Measurements from ENCODE around the gene CTBP2. TPM values are rescaled to one million over a fixed set of nuclear protein-coding genes. Genes with fewer than 3 reads are reported as not detected.

CTBP2 gene
- total RNA-seq, 1 experiment from 2014 or later: 125 TPM

- intact Hi-C loops (cut with micrococcal nuclease; ENCODE audit: unreplicated experiment) (no loop called here), in situ Hi-C loops (cut with HindIII; ENCODE audit: low pct_unique_long_range_greater_than_20kb, low sequenced_read_pairs) (no loop called here)
- H3K36me3 ChIP-seq (ENCODE audit: control insufficient read depth, insufficient read depth, low read length): 0 out of 2 replicates have a peak, but pooled peaks cover 4% of the 10 kb centered on the region
- BruUV-seq (replicated peaks): no TSS peak
- no peak for ATAC-seq
- no peaks in the 10 kb centered on the region for H3K27me3 ChIP-seq (ENCODE audit: control insufficient read depth, insufficient read depth, low read length)
- no peak for DNase-seq (ENCODE audit: low read depth, low spot score)
- no peaks in the 10 kb centered on the region for H3K9me3 ChIP-seq (ENCODE audit: control insufficient read depth, insufficient read depth, low read depth, low read length)
- ChIA-PET POLR2A (no interaction called here), CTCF (no interaction called here)
- no peak overlapping the region for H3K27ac ChIP-seq (ENCODE audit: low read length)
- TF ChIP-seq TCF7L2 (IDR thresholded peaks at IDR 0.05; ENCODE audit: low read depth, low read length) (no peak), REST (IDR thresholded peaks at IDR 0.05; ENCODE audit: insufficient read depth in 1 of 2, low read depth in 2 of 2, low read length in 1 of 2) (no peak), CTCF (IDR thresholded peaks at IDR 0.05) (no peak), SIN3A (IDR thresholded peaks at IDR 0.05; ENCODE audit: borderline replicate concordance, insufficient read depth, low read depth, low read length) (no peak), POLR2AphosphoS5 (IDR thresholded peaks at IDR 0.05; ENCODE audit: low read depth, low read length) (no peak)
- peaks cover 19% of the 10 kb centered on the region for H3K4me1 ChIP-seq (ENCODE audit: control insufficient read depth, insufficient read depth, low read length)
- no peak overlapping the region for H3K4me3 ChIP-seq (ENCODE audit: low read depth in 2 of 2, low read length in 2 of 2)
Measured at GRCh38 chr10:125066764-125067450, 93.5 kb downstream of the CTBP2 start.

- no peak overlapping the region for H3K4me3 ChIP-seq (ENCODE audit: low read depth in 2 of 2, low read length in 2 of 2)
- CTCF ChIA-PET: interaction anchor here (0.6 to 1.9 kb wide), 3 partner anchors 11 to 17 kb away, joined by 3 to 6 read pairs (median 4); no protein-coding TSS in a partner anchor
- BruUV-seq (replicated peaks): no TSS peak
Measured at GRCh38 chr10:125064681-125065492, 95.5 kb downstream of the CTBP2 start.

More at GRCh38 chr10:125064681-125065492, 95.5 kb downstream of the CTBP2 start:
- ATAC-seq (no peak), DNase-seq (ENCODE audit: low read depth, low spot score) (no peak)
- no peaks in the 10 kb centered on the region for H3K27me3 ChIP-seq (ENCODE audit: control insufficient read depth, insufficient read depth, low read length)
- H3K27ac ChIP-seq (ENCODE audit: low read length): no peak overlapping the region
- H3K9me3 ChIP-seq (ENCODE audit: control insufficient read depth, insufficient read depth, low read depth, low read length): no peaks in the 10 kb centered on the region
- TF ChIP-seq REST (IDR thresholded peaks at IDR 0.05; ENCODE audit: insufficient read depth in 1 of 2, low read depth in 2 of 2, low read length in 1 of 2) (no peak), SIN3A (IDR thresholded peaks at IDR 0.05; ENCODE audit: borderline replicate concordance, insufficient read depth, low read depth, low read length) (no peak), CTCF (IDR thresholded peaks at IDR 0.05) (no peak), TCF7L2 (IDR thresholded peaks at IDR 0.05; ENCODE audit: low read depth, low read length) (no peak), POLR2AphosphoS5 (IDR thresholded peaks at IDR 0.05; ENCODE audit: low read depth, low read length) (no peak)
- POLR2A ChIA-PET: no interaction called here
- intact Hi-C loops (cut with micrococcal nuclease; ENCODE audit: unreplicated experiment) (no loop called here), in situ Hi-C loops (cut with HindIII; ENCODE audit: low pct_unique_long_range_greater_than_20kb, low sequenced_read_pairs) (no loop called here)
- no peaks in the 10 kb centered on the region for H3K36me3 ChIP-seq (ENCODE audit: control insufficient read depth, insufficient read depth, low read length)
- peaks cover 28% of the 10 kb centered on the region for H3K4me1 ChIP-seq (ENCODE audit: control insufficient read depth, insufficient read depth, low read length)

Data from Panc1 (cell line).